A549 treated with ZK216348 at 1 μM for 4 hours (cell line): ENCODE measurements around the gene AHDC1. TPM values are rescaled to one million over a fixed set of nuclear protein-coding genes. Genes with fewer than 3 reads are reported as not detected.

Experiments used
- total RNA-seq: library from RNA; stranded (reverse); fragments of 200-300 nt; extraction: Qiagen RNA extraction; gene quantifications from 5 replicates; pipeline ENCODE4 v1.2.3, GENCODE V29; 2022; ENCODE audit warnings: low read depth

The AHDC1 gene
- 11.0 to 25.5 TPM (median 20.2 TPM) in 5 replicates for total RNA-seq

GRCh38 chr1:27603681-27604578 lies at the start of gene AHDC1:
Gene AHDC1, minus strand, starts transcription at chr1:27604144. Its CDS starts 52,029 bp downstream, at chr1:27552115.

DNA sequence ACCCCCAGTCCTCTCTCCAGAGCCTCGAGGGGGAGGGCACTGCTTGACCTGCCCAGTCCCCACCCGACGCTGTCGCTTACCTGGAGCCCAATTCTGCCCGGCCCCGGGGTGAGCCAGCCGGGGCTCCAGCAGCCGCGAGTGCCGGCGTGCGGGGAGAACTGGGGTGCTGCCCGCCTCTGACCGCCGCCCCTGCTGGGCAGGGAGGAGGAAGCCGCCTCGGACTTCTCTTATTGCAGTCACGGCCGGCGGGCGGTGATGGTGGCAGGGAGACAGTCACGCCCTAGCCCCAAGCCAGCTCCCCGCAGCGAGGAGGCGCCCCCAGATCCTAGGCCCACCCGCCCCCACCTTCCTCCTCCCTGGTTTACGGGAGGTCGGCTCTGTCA lies 31.0 kb upstream of the AHDC1 start, which contains the start of gene FGR:
TSS of gene FGR (minus strand) at position 201 of the 383 bp plus-strand sequence. CDS start 11,269 bp downstream, outside the sequence.

GRCh38 chr1:27489973-27490741 lies 113.8 kb downstream of the AHDC1 start, which contains the start of gene WASF2:
Gene WASF2, minus strand, starts transcription at chr1:27490167. Its CDS starts 61,277 bp downstream, at chr1:27428890.

Other genes starting within 250 kb of the AHDC1 start
- 10.5 to 15.7 TPM (median 13.7 TPM) in 5 replicates for gene MAP3K6, start 237.2 kb downstream of the AHDC1 start, total RNA-seq
- gene FCN3, start 229.3 kb downstream of the AHDC1 start, total RNA-seq = not detected in 5 replicates
- not detected in 5 replicates for gene CD164L2, start 220.8 kb downstream of the AHDC1 start, total RNA-seq
- 1.2 to 2.2 TPM (median 1.7 TPM) in 5 replicates for gene GPR3, start 211.5 kb downstream of the AHDC1 start, total RNA-seq
- 42.5 to 64.6 TPM (median 54.2 TPM) in 5 replicates for gene WASF2, start 114.0 kb downstream of the AHDC1 start, total RNA-seq
- 0.07 TPM in 1 of 5 replicates, not detected in the others for gene FGR, start 31.0 kb upstream of the AHDC1 start, total RNA-seq
- 7.3 to 14.3 TPM (median 11.8 TPM) in 5 replicates for gene IFI6, start 68.0 kb upstream of the AHDC1 start, total RNA-seq
- 5.4 to 7.8 TPM (median 6.0 TPM) in 5 replicates for gene FAM76A, start 121.8 kb upstream of the AHDC1 start, total RNA-seq
- gene STX12, start 169.1 kb upstream of the AHDC1 start, total RNA-seq = 6.7 to 11.3 TPM (median 10.0 TPM) in 5 replicates
- gene PPP1R8, start 226.6 kb upstream of the AHDC1 start, total RNA-seq = 35.4 to 40.1 TPM (median 36.5 TPM) in 5 replicates